Measurements from ENCODE around the gene CPT2. TPM values are rescaled to one million over a fixed set of nuclear protein-coding genes. Genes with fewer than 3 reads are reported as not detected.
A peak's percentile ranks its signal among the peaks of the same experiment; 100 is the strongest.

CPT2 gene
- total RNA-seq, 1 experiment from 2014 or later: 17.0 TPM

DNA sequence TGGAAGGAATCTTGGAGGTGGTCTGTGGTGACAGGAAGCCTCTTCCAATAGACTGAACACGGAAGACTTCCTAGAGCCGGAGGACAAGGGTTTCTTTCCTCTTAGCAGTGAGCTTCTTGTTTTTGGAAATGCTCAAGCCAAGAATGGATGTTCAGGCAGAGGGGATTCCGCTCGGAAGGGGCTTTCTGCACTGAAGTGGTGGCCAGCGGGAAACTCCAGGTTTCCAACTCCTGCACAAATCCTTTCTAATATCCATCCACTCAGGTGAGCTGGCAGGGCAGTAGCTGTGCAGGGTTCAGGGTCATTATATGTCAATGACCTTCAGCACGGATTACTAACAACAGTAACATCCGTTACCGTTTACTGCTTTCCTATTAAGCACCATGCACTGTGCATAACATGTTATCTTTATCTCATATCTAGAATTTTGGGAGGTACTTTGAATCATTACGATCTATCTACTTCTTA is 573 bp upstream of the CPT2 start:
- H3K36me3 ChIP-seq (ENCODE audit: insufficient read depth, low read length, poor library complexity, severe bottlenecking): no peaks in the 10 kb centered on the region
- POLR2A ChIA-PET (ENCODE audit: low non-redundant PET): no interaction called here
- CTCF ChIA-PET: interaction anchor here (0.6 to 1.3 kb wide), 2 partner anchors 10 to 15 kb away, joined by 3 read pairs; no protein-coding TSS in a partner anchor
- H3K27me3 ChIP-seq (replicated peaks; ENCODE audit: insufficient read depth, low read depth, low read length, poor library complexity): no peaks in the 10 kb centered on the region
- H3K27ac ChIP-seq (ENCODE audit: low read depth, low read length, poor library complexity, severe bottlenecking): peak overlapping the region; percentile 93
- H3K4me1 ChIP-seq (ENCODE audit: insufficient read depth, low read length, poor library complexity, severe bottlenecking): peaks cover 9% of the 10 kb centered on the region
- DNase-seq (ENCODE audit: low spot score): no peak
- intact Hi-C loops (cut with micrococcal nuclease; ENCODE audit: unreplicated experiment): no loop called here
- no peaks in the 10 kb centered on the region for H3K9me3 ChIP-seq (ENCODE audit: low read depth, low read length, poor library complexity, severe bottlenecking)
- TF ChIP-seq, protein P1, sequence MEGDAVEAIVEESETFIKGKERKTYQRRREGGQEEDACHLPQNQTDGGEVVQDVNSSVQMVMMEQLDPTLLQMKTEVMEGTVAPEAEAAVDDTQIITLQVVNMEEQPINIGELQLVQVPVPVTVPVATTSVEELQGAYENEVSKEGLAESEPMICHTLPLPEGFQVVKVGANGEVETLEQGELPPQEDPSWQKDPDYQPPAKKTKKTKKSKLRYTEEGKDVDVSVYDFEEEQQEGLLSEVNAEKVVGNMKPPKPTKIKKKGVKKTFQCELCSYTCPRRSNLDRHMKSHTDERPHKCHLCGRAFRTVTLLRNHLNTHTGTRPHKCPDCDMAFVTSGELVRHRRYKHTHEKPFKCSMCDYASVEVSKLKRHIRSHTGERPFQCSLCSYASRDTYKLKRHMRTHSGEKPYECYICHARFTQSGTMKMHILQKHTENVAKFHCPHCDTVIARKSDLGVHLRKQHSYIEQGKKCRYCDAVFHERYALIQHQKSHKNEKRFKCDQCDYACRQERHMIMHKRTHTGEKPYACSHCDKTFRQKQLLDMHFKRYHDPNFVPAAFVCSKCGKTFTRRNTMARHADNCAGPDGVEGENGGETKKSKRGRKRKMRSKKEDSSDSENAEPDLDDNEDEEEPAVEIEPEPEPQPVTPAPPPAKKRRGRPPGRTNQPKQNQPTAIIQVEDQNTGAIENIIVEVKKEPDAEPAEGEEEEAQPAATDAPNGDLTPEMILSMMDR (conservative IDR thresholded peaks at IDR 0.05; ENCODE audit: low read depth, low read length): no peak
- TF ChIP-seq EZH2 (IDR thresholded peaks at IDR 0.05; ENCODE audit: borderline replicate concordance, low read depth, low read length, poor library complexity, severe bottlenecking): no peak
- BruUV-seq (replicated peaks): no TSS peak
- peak overlapping the region; percentile 85 for H3K4me3 ChIP-seq (ENCODE audit: low read depth, low read length, poor library complexity, severe bottlenecking)

DNA sequence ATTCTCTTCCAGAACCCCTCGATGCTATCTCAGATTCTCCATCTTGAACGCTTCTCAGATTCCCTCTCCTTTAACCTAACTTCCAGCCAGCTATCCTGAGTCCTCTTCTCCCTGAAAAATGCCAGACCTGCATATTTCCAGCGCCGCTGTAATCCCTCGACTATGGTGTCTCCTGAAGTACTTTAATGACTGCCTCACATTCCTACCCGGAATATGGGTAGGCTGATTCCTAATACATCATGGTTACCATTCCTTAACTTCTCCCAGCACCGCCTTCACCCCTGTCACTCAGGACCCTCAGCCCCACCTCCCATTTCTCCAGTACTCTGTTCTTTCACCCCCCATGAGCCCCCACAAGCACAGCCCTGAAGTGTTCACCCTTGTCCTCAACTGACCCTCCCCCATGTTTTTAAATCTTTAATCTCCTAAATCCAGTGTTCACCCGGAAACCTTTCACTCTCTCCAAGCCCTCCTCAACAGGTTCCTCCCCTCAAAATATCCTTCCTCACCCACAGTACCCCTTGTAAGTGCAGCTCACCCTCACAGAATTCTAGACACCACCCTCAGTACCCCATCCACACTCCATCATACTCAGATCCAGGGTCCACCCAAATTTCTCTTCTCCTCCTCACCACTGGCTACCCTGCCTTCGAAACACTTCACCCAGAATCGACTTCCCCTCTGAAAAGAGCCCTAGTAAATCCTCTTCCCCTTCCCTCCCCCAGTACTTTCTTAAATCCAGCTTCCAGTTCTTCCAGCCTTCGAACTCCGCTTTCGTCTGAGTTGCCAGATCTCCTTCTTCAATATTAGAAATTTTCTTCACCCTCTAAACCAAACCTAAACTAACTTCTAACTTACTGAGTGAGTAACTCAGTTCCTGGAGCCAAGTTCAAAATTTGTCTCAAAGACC is 922 bp downstream of the CPT2 start:
- TF ChIP-seq, protein P1 (conservative IDR thresholded peaks at IDR 0.05; ENCODE audit: low read depth, low read length): no peak
- TF ChIP-seq EZH2 (IDR thresholded peaks at IDR 0.05; ENCODE audit: borderline replicate concordance, low read depth, low read length, poor library complexity, severe bottlenecking): no peak
- H3K27ac ChIP-seq (ENCODE audit: low read depth, low read length, poor library complexity, severe bottlenecking): peak overlapping the region; percentile 93
- H3K36me3 ChIP-seq (ENCODE audit: insufficient read depth, low read length, poor library complexity, severe bottlenecking): no peaks in the 10 kb centered on the region
- intact Hi-C loops (cut with micrococcal nuclease; ENCODE audit: unreplicated experiment): no loop called here
- no peak for DNase-seq (ENCODE audit: low spot score)
- BruUV-seq (replicated peaks): TSS peak; percentile 54
- POLR2A ChIA-PET (ENCODE audit: low non-redundant PET): interaction anchor here (0.7 kb wide), 1 partner anchor 397 kb away, joined by 3 read pairs; no protein-coding TSS in a partner anchor
- H3K4me1 ChIP-seq (ENCODE audit: insufficient read depth, low read length, poor library complexity, severe bottlenecking): peaks cover 9% of the 10 kb centered on the region
- CTCF ChIA-PET: interaction anchor here (0.6 kb wide), 1 partner anchor 381 kb away, joined by 8 read pairs; no protein-coding TSS in a partner anchor
- peak overlapping the region; percentile 85 for H3K4me3 ChIP-seq (ENCODE audit: low read depth, low read length, poor library complexity, severe bottlenecking)
- H3K27me3 ChIP-seq (replicated peaks; ENCODE audit: insufficient read depth, low read depth, low read length, poor library complexity): no peaks in the 10 kb centered on the region
- no peaks in the 10 kb centered on the region for H3K9me3 ChIP-seq (ENCODE audit: low read depth, low read length, poor library complexity, severe bottlenecking)

DNA sequence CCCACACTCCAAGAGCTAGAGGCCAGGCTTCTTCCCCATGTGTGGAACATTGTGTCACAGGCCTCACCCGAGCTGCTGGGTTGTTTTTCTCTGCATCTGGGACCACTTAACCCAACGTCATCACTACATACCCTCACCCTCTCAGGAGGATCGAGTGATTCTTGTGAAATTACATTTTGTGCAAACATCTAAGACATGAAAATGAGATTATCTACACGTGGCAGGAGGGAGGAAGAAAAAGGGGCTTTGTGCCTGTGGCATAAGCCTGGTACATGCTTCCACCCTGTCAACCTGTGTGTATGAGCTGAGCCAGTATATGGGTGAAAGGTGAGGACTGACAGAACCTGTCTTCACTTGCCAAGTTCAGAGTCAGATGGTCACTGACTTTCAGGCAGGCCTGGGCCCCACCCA is 1.6 kb downstream of the CPT2 start:
- DNase-seq (ENCODE audit: low spot score): no peak
- ChIA-PET POLR2A (ENCODE audit: low non-redundant PET) (no interaction called here), CTCF (no interaction called here)
- no TSS peak for BruUV-seq (replicated peaks)
- TF ChIP-seq, protein P1 (conservative IDR thresholded peaks at IDR 0.05; ENCODE audit: low read depth, low read length): no peak
- TF ChIP-seq EZH2 (IDR thresholded peaks at IDR 0.05; ENCODE audit: borderline replicate concordance, low read depth, low read length, poor library complexity, severe bottlenecking): no peak
- H3K4me1 ChIP-seq (ENCODE audit: insufficient read depth, low read length, poor library complexity, severe bottlenecking): peaks cover 9% of the 10 kb centered on the region
- no peaks in the 10 kb centered on the region for H3K27me3 ChIP-seq (replicated peaks; ENCODE audit: insufficient read depth, low read depth, low read length, poor library complexity)
- H3K4me3 ChIP-seq (ENCODE audit: low read depth, low read length, poor library complexity, severe bottlenecking): peak overlapping the region; percentile 85
- peak overlapping the region; percentile 93 for H3K27ac ChIP-seq (ENCODE audit: low read depth, low read length, poor library complexity, severe bottlenecking)
- H3K9me3 ChIP-seq (ENCODE audit: low read depth, low read length, poor library complexity, severe bottlenecking): no peaks in the 10 kb centered on the region
- no peaks in the 10 kb centered on the region for H3K36me3 ChIP-seq (ENCODE audit: insufficient read depth, low read length, poor library complexity, severe bottlenecking)
- intact Hi-C loops (cut with micrococcal nuclease; ENCODE audit: unreplicated experiment): no loop called here
